ENCODE results near the gene GPAT2. TPM values are rescaled to one million over a fixed set of nuclear protein-coding genes. Genes with fewer than 3 reads are reported as not detected.

The GPAT2 gene
- total and polyA plus RNA-seq, 2 of the 13 experiments (the other 11 are each of a cell fraction or from before 2014, with no cell fraction given): not detected

DNA sequence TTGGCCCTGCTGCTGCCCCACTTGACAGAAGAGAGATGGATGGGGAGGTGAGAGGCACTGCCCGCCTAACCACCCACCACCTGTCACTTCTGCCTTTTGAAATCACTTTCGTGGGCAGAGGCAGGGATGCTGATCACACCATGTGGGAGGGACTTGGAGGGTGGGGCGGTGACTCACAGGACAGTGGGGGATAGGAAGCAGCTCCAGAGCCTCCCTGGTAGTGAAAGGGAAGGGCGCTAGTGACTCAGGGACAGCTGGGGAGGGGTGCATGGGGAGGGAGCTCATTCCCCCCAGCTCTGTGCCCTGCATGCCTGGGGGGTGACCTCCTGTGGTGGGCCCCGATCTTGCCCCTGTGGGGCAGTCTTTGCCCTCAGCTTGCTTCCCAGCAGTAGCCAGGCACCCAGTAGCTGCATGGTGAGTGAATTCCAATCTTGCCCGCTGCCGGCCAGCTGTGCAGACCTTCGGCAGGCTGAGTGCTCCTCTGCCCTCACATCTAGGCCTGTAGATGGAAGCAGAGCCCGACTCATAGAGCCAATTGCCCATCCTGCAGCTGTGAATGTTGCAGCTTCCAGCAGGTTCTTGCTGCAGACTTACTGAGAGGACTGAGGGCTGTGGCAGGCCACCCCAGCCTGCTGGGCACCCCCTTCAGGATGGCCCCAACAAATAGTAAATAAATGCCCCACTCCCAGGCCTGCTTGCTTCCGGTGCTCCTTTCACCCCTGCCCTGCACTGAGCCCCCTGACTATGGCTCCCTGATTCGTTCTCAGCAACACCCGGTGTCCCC, 28.6 kb upstream of the GPAT2 start (continued):
- peak; percentile 61; the same call in 1 of the 2 replicates for TF ChIP-seq ZNF629 (CRISPR knock-in tag; conservative IDR thresholded peaks at IDR 0.05)
- 0 out of 2 replicates have a peak, but pooled peaks have one; percentile 39 for TF ChIP-seq HNRNPL (IDR thresholded peaks at IDR 0.05; ENCODE audit: low read depth, low read length)
- TF ChIP-seq, protein P1, sequence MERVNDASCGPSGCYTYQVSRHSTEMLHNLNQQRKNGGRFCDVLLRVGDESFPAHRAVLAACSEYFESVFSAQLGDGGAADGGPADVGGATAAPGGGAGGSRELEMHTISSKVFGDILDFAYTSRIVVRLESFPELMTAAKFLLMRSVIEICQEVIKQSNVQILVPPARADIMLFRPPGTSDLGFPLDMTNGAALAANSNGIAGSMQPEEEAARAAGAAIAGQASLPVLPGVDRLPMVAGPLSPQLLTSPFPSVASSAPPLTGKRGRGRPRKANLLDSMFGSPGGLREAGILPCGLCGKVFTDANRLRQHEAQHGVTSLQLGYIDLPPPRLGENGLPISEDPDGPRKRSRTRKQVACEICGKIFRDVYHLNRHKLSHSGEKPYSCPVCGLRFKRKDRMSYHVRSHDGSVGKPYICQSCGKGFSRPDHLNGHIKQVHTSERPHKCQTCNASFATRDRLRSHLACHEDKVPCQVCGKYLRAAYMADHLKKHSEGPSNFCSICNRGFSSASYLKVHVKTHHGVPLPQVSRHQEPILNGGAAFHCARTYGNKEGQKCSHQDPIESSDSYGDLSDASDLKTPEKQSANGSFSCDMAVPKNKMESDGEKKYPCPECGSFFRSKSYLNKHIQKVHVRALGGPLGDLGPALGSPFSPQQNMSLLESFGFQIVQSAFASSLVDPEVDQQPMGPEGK (CRISPR knock-in tag; IDR thresholded peaks at IDR 0.05): peak; percentile 24; the same call in 1 of the 2 replicates
- TF ChIP-seq ERF (CRISPR knock-in tag; IDR thresholded peaks at IDR 0.05): peak; percentile 29; the same call in 1 of the 2 replicates
- 0 out of 2 replicates have a peak, but pooled peaks have one; percentile 11 for TF ChIP-seq CEBPG (CRISPR knock-in tag; IDR thresholded peaks at IDR 0.05)
- TF ChIP-seq ZNF768 (CRISPR knock-in tag; IDR thresholded peaks at IDR 0.05): peak; percentile 46; the same call in 1 of the 2 replicates
- TF ChIP-seq ZNF263 (CRISPR knock-in tag; IDR thresholded peaks at IDR 0.05): peak; percentile 92
- TF ChIP-seq, protein P2, sequence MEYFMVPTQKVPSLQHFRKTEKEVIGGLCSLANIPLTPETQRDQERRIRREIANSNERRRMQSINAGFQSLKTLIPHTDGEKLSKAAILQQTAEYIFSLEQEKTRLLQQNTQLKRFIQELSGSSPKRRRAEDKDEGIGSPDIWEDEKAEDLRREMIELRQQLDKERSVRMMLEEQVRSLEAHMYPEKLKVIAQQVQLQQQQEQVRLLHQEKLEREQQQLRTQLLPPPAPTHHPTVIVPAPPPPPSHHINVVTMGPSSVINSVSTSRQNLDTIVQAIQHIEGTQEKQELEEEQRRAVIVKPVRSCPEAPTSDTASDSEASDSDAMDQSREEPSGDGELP (IDR thresholded peaks at IDR 0.05; ENCODE audit: borderline replicate concordance, low read depth): peak; percentile 79; the same call in 1 of the 2 replicates
- TF ChIP-seq, protein P3, sequence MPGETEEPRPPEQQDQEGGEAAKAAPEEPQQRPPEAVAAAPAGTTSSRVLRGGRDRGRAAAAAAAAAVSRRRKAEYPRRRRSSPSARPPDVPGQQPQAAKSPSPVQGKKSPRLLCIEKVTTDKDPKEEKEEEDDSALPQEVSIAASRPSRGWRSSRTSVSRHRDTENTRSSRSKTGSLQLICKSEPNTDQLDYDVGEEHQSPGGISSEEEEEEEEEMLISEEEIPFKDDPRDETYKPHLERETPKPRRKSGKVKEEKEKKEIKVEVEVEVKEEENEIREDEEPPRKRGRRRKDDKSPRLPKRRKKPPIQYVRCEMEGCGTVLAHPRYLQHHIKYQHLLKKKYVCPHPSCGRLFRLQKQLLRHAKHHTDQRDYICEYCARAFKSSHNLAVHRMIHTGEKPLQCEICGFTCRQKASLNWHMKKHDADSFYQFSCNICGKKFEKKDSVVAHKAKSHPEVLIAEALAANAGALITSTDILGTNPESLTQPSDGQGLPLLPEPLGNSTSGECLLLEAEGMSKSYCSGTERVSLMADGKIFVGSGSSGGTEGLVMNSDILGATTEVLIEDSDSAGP (CRISPR knock-in tag; IDR thresholded peaks at IDR 0.05; ENCODE audit: borderline replicate concordance): peak; percentile 36; the same call in 1 of the 2 replicates
- TF ChIP-seq SMC3 (IDR thresholded peaks at IDR 0.05; ENCODE audit: low read length): peak; percentile 47; the same call in 1 of the 2 replicates
- TF ChIP-seq, protein P4, sequence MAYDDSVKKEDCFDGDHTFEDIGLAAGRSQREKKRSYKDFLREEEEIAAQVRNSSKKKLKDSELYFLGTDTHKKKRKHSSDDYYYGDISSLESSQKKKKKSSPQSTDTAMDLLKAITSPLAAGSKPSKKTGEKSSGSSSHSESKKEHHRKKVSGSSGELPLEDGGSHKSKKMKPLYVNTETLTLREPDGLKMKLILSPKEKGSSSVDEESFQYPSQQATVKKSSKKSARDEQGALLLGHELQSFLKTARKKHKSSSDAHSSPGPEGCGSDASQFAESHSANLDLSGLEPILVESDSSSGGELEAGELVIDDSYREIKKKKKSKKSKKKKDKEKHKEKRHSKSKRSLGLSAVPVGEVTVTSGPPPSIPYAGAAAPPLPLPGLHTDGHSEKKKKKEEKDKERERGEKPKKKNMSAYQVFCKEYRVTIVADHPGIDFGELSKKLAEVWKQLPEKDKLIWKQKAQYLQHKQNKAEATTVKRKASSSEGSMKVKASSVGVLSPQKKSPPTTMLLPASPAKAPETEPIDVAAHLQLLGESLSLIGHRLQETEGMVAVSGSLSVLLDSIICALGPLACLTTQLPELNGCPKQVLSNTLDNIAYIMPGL (CRISPR knock-in tag; IDR thresholded peaks at IDR 0.05; ENCODE audit: borderline replicate concordance in 1 of 2, low read depth in 1 of 2): 0 out of 4 replicates have a peak, but pooled peaks have one; percentile 25 to 50
- TF ChIP-seq, protein P5, sequence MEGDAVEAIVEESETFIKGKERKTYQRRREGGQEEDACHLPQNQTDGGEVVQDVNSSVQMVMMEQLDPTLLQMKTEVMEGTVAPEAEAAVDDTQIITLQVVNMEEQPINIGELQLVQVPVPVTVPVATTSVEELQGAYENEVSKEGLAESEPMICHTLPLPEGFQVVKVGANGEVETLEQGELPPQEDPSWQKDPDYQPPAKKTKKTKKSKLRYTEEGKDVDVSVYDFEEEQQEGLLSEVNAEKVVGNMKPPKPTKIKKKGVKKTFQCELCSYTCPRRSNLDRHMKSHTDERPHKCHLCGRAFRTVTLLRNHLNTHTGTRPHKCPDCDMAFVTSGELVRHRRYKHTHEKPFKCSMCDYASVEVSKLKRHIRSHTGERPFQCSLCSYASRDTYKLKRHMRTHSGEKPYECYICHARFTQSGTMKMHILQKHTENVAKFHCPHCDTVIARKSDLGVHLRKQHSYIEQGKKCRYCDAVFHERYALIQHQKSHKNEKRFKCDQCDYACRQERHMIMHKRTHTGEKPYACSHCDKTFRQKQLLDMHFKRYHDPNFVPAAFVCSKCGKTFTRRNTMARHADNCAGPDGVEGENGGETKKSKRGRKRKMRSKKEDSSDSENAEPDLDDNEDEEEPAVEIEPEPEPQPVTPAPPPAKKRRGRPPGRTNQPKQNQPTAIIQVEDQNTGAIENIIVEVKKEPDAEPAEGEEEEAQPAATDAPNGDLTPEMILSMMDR (CRISPR knock-in tag; IDR thresholded peaks at IDR 0.05): peak; percentile 84
- TF ChIP-seq FOSL2 (CRISPR knock-in tag; IDR thresholded peaks at IDR 0.05): 0 out of 2 replicates have a peak, but pooled peaks have one; percentile 41
- TF ChIP-seq RXRA (CRISPR knock-in tag; IDR thresholded peaks at IDR 0.05): peak; percentile 44; the same call in 1 of the 2 replicates
- peak; percentile 87 for TF ChIP-seq STAG1 (CRISPR knock-in tag; IDR thresholded peaks at IDR 0.05)

All from HepG2 (cell line).